Left forelimb (tissue), 1 donor: Measurements from ENCODE around the gene C2orf49.
"Not testable (repeated sequence)": the region's sequence is repeated elsewhere in the genome, so short reads cannot be mapped to it uniquely, and the experiment has no call there.

Experiments used
- DNase-seq: peaks from one replicate; pipeline ENCODE4 v3.0.0-alpha.2; 2018; ENCODE audit warnings: low spot score

The C2orf49 gene

GRCh38 chr2:105321875-105322646 lies 15.3 kb upstream of the C2orf49 start:
- no peak for DNase-seq

- DNase-seq: no peak
Observed at GRCh38 chr2:105323111-105323510, 14.2 kb upstream of the C2orf49 start.

- DNase-seq: no peak
Observed at GRCh38 chr2:105324101-105324500, 13.2 kb upstream of the C2orf49 start.

GRCh38 chr2:105324732-105325131 lies 12.6 kb upstream of the C2orf49 start:
- no peak for DNase-seq

- no peak for DNase-seq
Observed at GRCh38 chr2:105325389-105325963, 11.9 kb upstream of the C2orf49 start.

- not testable (repeated sequence) for DNase-seq
Observed at GRCh38 chr2:105327271-105327670, 10.1 kb upstream of the C2orf49 start.

GRCh38 chr2:105327690-105328089 lies 9.7 kb upstream of the C2orf49 start:
- no peak for DNase-seq

- no peak for DNase-seq
Observed at GRCh38 chr2:105328281-105329196, 8.8 kb upstream of the C2orf49 start.

GRCh38 chr2:105329197-105329554 lies 8.2 kb upstream of the C2orf49 start:
- DNase-seq: no peak

- DNase-seq: peak; percentile 76
Observed at GRCh38 chr2:105329561-105330495, 7.5 kb upstream of the C2orf49 start, which contains the start of gene TGFBRAP1. Gene TGFBRAP1 (minus strand): TSS chr2:105329735. CDS start chr2:105308301, 21,434 bp downstream.

GRCh38 chr2:105330681-105331375 lies 6.5 kb upstream of the C2orf49 start:
- DNase-seq: no peak

- DNase-seq: no peak
Observed at GRCh38 chr2:105334211-105334610, 3.1 kb upstream of the C2orf49 start.

- no peak for DNase-seq
Observed at GRCh38 chr2:105335469-105335868, 1.9 kb upstream of the C2orf49 start.

GRCh38 chr2:105336786-105337121 lies 586 bp upstream of the C2orf49 start:
- DNase-seq: no peak

GRCh38 chr2:105338020-105338385 lies 663 bp downstream of the C2orf49 start:
- no peak for DNase-seq

GRCh38 chr2:105339414-105339813 lies 2.1 kb downstream of the C2orf49 start:
- no peak for DNase-seq

GRCh38 chr2:105344704-105345345 lies 7.5 kb downstream of the C2orf49 start:
- no peak for DNase-seq

GRCh38 chr2:105357122-105357521 lies 19.8 kb downstream of the C2orf49 start:
- DNase-seq: no peak

- DNase-seq: no peak
Observed at GRCh38 chr2:105358593-105358992, 21.3 kb downstream of the C2orf49 start.

GRCh38 chr2:105361102-105361889 lies 24.0 kb downstream of the C2orf49 start:
- no peak for DNase-seq
